K562 (cell line): ENCODE results near the gene FRMD4B. TPM values are rescaled to one million over a fixed set of nuclear protein-coding genes. Genes with fewer than 3 reads are reported as not detected.

Source experiments
- ARHGAP35 ChIP-seq: fragments of 450-650 bp; IDR thresholded peaks from 2 replicates; pipeline ENCODE4 v1.6.1; 2018; ENCODE audit not compliant: partially characterized antibody
- FOXK2 ChIP-seq, 2 experiments: fragments of 450-650 bp; IDR thresholded peaks in 1 of 2; conservative IDR thresholded peaks in 1 of 2; 2 replicates each; pipeline ENCODE4 v1.6.1; 2016; ENCODE audit warnings: low read depth in 2 of 2, mild to moderate bottlenecking in 1 of 2
- GTF2A2 ChIP-seq: IDR thresholded peaks from 2 replicates; pipeline ENCODE4 v1.6.1; 2016; ENCODE audit warnings: mild to moderate bottlenecking, missing genetic modification characterization, missing compliant biosample characterization
- HIVEP1 ChIP-seq: fragments of 250-450 bp; sonication (Bioruptor Pico); IDR thresholded peaks from 2 replicates; pipeline ENCODE4 v1.4.0; 2020; ENCODE audit warnings: mild to moderate bottlenecking
- MGA ChIP-seq: fragments of 450-650 bp; IDR thresholded peaks from 2 replicates; pipeline ENCODE4 v1.6.1; 2016; ENCODE audit warnings: mild to moderate bottlenecking, moderate library complexity
- NR4A1 ChIP-seq, 2 experiments: fragments of 250-450 bp in 1 of 2; fragments of 450-650 bp in 1 of 2; sonication (Bioruptor Pico) in 1 of 2; IDR thresholded peaks; 2 replicates each; pipeline versions ENCODE4 v1.4.0 to v1.6.1; 2016 to 2020; ENCODE audit warnings: mild to moderate bottlenecking in 2 of 2, missing compliant biosample characterization in 1 of 2, missing genetic modification characterization in 1 of 2, moderate library complexity in 1 of 2
- SETDB1 ChIP-seq: IDR thresholded peaks from one replicate; pipeline ENCODE4 v1.6.1; 2012; ENCODE audit warnings: low read length, control low read depth, inconsistent platforms
- ZNF124 ChIP-seq: sonication (generic); formaldehyde crosslinking; IDR thresholded peaks from 2 replicates; pipeline ENCODE4 v1.8.1; 2022; ENCODE audit warnings: missing genetic modification reagents
- ZNF197 ChIP-seq: fragments of 200-800 bp; sonication (Bioruptor generic); IDR thresholded peaks from 2 replicates; pipeline ENCODE4 v1.6.1; 2016; ENCODE audit warnings: low read depth, missing genetic modification characterization, missing compliant biosample characterization
- ZNF324 ChIP-seq: fragments of 250-450 bp; sonication (Bioruptor Pico); IDR thresholded peaks from 2 replicates; pipeline ENCODE4 v1.4.0; 2020; ENCODE audit warnings: mild to moderate bottlenecking
- polyA plus RNA-seq, 8 experiments: library from polyadenylated mRNA; depleted of rRNA in 4 of 8; stranded (reverse) in 5 of 8; unstranded in 3 of 8; fragments of >200 nt; fragmentation: Nextera tagmentation in 2 of 8; fragmentation: Illumina TruSeq in 1 of 8; extraction: Ambion mirVana in 2 of 8; extraction: Trizol in 1 of 8; gene quantifications; 2 replicates each; pipeline versions ENCODE4 v1.2.1 to v1.2.3, GENCODE V29; 2011 to 2014; ENCODE audit warnings: inconsistent platforms in 1 of 8, missing spikeins in 1 of 8
- total RNA-seq, 7 experiments: library from RNA; depleted of rRNA in 6 of 7; stranded (reverse); fragments of >200 nt in 6 of 7; fragmentation: Illumina TruSeq in 2 of 7; extraction: Trizol in 2 of 7; gene quantifications; 2 replicates each; pipeline versions ENCODE4 v1.2.1 to v1.2.3, GENCODE V29; 2011 to 2021; ENCODE audit warnings: low replicate concordance in 1 of 7

FRMD4B gene
- total and polyA plus RNA-seq, 9 of the 15 experiments (the other 6 are each of a cell fraction or from before 2014, with no cell fraction given) = 0.03 to 0.09 (median 0.04) TPM; not detected in 3

DNA sequence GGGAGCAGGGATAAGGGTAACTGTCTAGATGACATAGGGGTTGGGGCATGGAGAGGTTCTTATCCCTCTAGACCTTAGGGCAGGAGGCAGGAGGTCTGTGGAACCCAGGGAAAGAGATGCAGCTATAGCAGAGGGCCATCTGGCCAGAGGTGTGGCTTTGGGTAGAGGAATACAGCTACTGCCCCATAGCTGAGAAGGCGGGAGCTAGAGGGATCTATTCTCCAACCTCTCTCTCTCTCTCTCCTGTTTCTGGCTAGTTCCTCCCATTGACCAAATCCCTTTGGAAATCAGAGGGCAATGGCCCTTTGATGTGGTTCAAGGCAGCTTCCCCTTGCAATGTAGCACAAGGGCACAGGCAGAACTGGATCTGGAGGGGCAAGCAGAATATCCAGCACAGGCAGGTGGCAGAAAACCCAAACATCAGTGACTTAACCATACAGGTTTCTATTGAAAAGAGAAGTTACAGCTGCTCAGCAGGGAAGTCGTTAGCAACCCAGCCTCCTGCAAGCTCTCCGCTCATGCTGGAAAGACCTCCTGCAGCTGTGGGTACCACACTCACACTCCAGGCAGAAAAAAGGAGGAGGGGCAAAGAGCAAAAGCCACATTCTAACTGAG is 241.2 kb downstream of the FRMD4B start (continued):
- 0 out of 2 replicates have a peak, but pooled peaks have one; percentile 3 for TF ChIP-seq MGA
- 0 out of 2 replicates have a peak, but pooled peaks have one; percentile 0 for TF ChIP-seq GTF2A2 (tag)
- no peak for TF ChIP-seq HIVEP1 (CRISPR knock-in tag)
- no peak for TF ChIP-seq ZNF124 (CRISPR knock-in tag)
- TF ChIP-seq NR4A1 (CRISPR knock-in tag; IDR thresholded peaks at IDR 0.05) = no peak
- TF ChIP-seq NR4A1 (tag; IDR thresholded peaks at IDR 0.05) = peak; percentile 68; the same call in 1 of the 2 replicates
- no peak for TF ChIP-seq SETDB1
- TF ChIP-seq ZNF197 (CRISPR knock-in tag) = 0 out of 2 replicates have a peak, but pooled peaks have one; percentile 19
- no peak for TF ChIP-seq ARHGAP35
- TF ChIP-seq FOXK2 (conservative IDR thresholded peaks at IDR 0.05 in 1 of 2, IDR thresholded peaks at IDR 0.05 in 1 of 2; ENCODE audit: low read depth in 2 of 2) = no peak
- no peak for TF ChIP-seq ZNF324 (CRISPR knock-in tag)
